HG03565 (cell line): ENCODE results near the gene BCL7C.
"Not testable (repeated sequence)": the region's sequence is repeated elsewhere in the genome, so short reads cannot be mapped to it uniquely, and the experiment has no call there.

Source experiments
- ATAC-seq: cut with Tn5 transposase; IDR thresholded peaks from one replicate; pipeline ENCODE4 v1.9.1; 2021; ENCODE audit warnings: mild to moderate bottlenecking, moderate library complexity; ENCODE audit not compliant: unreplicated experiment

The BCL7C gene

GRCh38 chr16:30893744-30894539 is at the start of gene BCL7C:
Gene BCL7C (minus strand): TSS chr16:30894077. CDS start chr16:30893944, 133 bp downstream.
- peak; percentile 47 for ATAC-seq

DNA sequence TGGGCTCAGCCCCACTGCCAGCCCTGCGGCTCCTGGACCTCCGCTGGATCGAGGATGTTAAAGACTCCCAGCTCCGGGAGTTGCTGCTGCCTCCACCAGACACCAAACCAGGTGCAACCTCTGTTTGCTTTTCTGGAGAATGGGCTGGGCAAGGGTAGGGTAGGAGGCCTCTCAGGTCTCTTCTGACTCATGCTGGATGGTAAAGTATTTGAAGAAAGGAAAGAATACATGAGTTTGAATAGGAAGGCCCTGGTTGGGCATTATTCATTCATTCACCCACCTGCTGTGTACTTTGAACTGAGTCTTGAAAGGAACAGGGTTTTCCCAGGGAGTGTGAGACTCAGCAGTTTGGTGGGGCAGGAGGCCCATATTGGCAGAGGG is 48.5 kb upstream of the BCL7C start:
- ATAC-seq = no peak

DNA sequence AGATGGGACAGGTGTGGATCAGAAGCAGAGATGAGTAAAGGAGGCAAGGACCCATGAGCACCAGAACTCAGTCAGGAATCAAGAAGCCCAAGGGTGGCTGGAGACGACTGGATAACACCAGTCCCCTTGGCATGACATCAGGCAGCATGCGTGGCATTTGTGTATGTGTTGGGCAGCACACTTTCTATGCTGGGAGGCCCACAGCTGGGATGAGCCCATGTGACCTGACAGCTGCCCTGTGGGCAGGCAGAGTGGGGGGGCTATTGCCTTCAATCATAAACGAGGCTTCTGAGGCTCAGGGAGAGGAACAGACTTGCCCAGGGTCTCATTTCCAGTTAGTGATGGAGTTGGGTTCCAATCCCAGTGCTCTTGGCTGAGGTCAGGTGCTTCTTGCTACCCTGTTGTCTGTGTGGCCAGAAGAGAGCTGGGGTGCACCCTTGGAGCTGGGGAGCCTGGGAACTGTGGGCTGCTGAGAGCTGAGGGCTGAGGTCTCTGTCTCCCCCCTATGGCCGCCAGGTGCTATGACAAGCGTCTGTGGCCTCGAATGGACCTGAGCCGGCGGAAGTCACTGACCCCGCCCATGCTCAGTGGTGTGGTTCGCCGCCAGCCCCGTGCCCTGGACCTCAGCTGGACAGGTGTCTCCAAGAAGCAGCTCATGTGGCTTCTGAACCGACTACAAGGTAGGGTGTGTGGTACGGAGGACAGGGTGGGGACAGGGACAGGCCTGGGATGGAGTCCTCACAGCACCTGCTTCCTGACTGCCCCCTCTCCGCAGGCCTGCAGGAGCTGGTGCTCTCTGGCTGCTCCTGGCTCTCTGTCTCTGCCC is 47.9 kb upstream of the BCL7C start:
- ATAC-seq = peak; percentile 61

GRCh38 chr16:30939571-30939970 is 45.7 kb upstream of the BCL7C start:
- ATAC-seq = not testable (repeated sequence)

GRCh38 chr16:30937692-30938091 is 43.8 kb upstream of the BCL7C start:
- ATAC-seq = no peak

DNA sequence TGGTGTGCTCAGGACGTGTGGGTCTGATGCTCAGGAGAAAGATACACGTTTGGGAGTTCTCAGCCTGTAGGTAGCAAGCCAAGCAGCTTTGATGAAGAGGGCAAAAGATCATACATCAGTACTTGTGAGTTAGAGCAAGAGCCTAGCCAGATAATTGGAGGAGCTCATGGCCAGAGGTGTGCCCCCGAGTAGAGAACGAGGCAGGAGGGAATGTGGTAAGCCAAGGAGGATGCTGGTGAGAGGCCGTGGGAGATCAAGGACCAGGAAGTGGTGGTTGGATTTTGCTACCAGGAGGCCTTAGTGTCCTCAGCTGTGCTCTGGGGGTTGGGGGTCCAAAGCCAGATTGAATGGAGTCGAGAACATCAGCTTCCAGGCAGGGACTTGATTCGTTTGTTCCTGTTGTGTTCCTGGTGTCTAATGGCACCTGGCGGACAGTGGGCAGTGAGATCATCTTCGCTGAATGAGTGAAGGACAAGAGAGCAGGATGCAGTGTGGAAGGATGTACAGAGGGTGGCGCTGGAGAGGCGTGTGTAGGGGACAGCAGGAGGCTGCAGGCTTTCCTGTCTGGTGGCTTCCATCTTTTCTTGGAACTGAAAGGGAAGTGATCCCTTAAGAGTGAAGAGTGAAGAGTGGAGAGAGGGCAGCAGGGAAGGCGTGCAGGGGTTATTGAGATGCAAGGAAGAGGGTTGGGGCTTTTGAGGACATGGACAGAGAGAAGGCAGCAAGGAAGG is 41.1 kb upstream of the BCL7C start:
- no peak for ATAC-seq

DNA sequence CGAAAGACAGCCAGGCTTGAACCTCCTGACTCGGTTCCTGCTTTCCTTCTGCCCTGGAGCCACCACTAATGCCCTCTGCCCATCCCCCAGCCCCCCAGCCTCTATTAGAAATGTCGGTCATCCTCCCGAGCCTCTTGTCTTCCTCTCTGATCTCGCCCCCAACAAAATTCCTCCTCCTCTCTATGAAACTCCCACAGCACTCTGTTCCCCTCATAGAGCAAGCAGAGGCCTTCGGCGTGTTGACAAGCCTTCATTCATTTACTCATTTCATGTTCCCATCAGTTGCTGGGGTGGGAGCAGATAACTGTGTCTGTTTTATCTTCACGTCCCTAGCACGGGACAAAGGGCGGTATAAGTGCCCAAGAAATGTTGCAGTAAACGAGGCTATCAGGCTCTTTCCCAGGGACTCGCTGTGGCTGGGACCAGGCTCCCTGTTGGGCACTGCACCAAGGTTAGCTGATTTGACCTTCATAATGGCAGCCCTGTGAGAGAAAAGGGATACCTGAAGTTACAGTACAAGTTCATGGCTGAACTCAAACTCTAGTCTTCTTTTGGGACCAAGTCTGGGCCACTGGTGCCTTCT is 37.3 kb upstream of the BCL7C start:
- ATAC-seq = no peak

- no peak for ATAC-seq
Measured at GRCh38 chr16:30930160-30930571, 36.3 kb upstream of the BCL7C start.

DNA sequence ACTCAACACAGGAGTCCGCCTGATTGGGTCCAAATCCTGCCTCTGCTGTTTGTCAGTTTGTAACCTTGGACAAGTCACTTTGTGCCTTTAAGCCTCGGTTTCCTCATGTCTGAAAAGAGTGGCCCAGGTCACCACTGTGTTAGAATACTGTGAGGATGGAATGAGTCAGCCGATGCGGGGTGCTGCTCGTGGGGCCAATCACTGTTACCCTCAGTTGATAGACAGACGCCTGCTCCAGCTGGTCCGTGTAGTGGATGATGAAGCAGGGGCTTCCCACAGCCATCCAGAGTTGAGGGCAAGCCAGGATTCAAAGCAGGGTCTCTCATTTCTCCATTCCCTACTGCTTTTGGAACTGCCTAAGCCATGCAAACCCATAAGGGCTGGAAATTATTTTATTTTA is 35.3 kb upstream of the BCL7C start:
- no peak for ATAC-seq

DNA sequence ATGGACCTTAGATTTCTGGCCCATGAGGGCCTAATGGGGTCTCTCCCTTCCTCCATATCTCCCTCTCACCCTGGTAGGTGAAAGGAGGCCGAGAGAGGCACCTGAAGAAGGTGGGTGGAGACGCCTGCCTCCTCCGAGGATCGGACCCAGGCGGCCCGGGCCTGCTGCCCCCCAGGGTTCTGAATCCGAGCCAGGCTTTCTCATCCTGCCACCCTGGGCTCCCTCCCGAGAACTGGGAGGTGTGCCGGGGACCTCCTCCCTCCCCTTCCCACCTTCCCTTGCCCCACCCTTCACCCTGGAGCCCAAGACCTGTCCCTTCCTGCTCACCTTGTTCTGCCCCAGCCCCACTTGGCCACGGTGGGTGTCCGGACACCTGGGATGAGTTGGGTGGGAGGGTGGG is 34.5 kb upstream of the BCL7C start:
- ATAC-seq = no peak

GRCh38 chr16:30927789-30928378 is 34.0 kb upstream of the BCL7C start:
- no peak for ATAC-seq

- ATAC-seq = no peak
Measured at GRCh38 chr16:30926937-30927788, 33.3 kb upstream of the BCL7C start.

GRCh38 chr16:30925995-30926811 is 32.3 kb upstream of the BCL7C start:
- ATAC-seq = no peak

DNA sequence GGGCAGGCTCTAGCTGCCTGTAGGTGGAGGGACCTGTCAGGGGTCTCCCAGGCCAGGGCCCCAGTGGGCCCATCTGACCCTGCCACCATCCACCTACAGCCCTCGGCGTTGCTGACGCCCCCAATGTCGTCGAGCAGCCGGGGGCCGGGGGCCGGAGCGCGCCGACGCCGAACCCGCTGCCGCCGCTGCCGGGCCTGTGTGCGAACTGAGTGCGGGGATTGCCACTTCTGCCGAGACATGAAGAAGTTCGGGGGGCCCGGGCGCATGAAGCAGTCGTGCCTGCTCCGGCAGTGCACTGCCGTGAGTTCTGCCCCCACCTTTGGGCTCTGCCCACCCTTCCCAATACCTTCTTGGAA is 31.7 kb upstream of the BCL7C start:
- ATAC-seq = no peak

GRCh38 chr16:30924913-30925631 is 31.2 kb upstream of the BCL7C start:
- no peak for ATAC-seq

GRCh38 chr16:30924076-30924912 is 30.4 kb upstream of the BCL7C start:
- ATAC-seq = no peak

DNA sequence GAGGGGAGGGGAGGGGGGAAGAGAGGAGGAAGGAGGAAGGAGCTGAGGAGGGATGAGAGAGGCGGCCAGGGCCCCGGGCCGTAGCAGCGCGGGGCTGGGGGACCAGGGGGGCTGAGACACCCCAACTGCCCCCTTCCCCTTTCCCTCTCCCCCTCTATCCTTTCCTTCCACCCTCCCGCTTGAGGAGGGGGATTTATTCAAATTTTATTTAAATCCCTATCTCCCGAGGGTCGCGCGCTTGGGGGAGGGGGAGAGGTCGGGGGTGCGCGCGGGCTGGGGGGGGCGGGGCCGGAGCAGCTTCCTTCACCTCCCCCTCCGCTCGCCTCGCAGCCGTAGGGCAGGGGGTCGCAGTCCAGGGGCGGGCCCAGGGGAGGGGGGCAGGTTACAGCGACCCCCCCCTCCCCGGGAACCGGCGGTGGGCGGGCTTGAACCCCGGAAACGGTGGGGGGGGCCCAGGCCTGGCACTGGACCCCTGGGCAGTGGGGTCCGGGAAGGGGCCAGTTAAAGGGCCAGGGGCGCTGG is 29.7 kb upstream of the BCL7C start, which contains the start of gene FBXL19:
Gene FBXL19, plus strand, starts transcription at position 19 of the 522 bp plus-strand sequence. CDS start 2,183 bp downstream, outside the sequence.
- no peak for ATAC-seq
